Coronary artery (tissue), 2 donors: ENCODE results near the gene ZIC2.
"Not testable (repeated sequence)": the region's sequence is repeated elsewhere in the genome, so short reads cannot be mapped to it uniquely, and the experiment has no call there.

Experiments
- DNase-seq: peaks from one replicate; pipeline ENCODE4 v3.0.0-alpha.2; 2017; ENCODE audit warnings: low spot score
- H3K27ac ChIP-seq, 2 donors: fragments of 200-600 bp; sonication (generic); one replicate each; pipeline ENCODE4 v1.5.1; 2016 to 2019
- H3K4me3 ChIP-seq: fragments of 200-600 bp; sonication (generic); 2 replicates; pipeline ENCODE4 v1.5.1; 2016; ENCODE audit warnings: mild to moderate bottlenecking, moderate library complexity
- CTCF ChIP-seq: fragments of 200-600 bp; sonication (generic); IDR thresholded peaks from one replicate; pipeline ENCODE4 v1.5.1; 2019; ENCODE audit warnings: antibody characterized with exemption

The ZIC2 gene

DNA sequence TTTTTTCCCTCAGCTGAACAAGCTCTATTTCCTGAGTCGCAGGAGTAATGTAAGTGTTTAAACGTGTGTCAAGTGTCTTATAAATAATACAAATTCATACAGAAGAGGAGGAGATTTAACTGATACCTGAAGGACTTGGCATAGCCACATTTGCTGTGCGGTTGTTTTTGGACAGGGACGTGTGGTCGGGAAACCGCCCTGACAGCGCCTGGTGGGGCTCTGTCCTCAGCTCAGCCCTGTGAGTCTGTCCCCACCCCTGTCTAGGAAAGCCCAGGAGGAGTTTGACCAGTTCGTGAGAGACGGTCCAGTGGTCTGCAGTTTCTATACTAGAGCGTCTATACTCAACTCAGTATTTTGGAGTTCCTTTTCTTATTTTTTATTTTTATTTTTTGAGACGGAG is 16.7 kb downstream of the ZIC2 start:
- TF ChIP-seq CTCF = no peak
- DNase-seq = no peak
- H3K27ac ChIP-seq = no peak overlapping the region
- no peak overlapping the region for H3K4me3 ChIP-seq

- DNase-seq = no peak
- TF ChIP-seq CTCF = no peak
- Histone ChIP-seq H3K4me3 (no peak overlapping the region), H3K27ac (no peak overlapping the region)
These were observed 33.0 kb downstream of the ZIC2 start for GRCh38 chr13:100014621-100015020.

- no peak overlapping the region for H3K4me3 ChIP-seq
- DNase-seq = no peak
- TF ChIP-seq CTCF = no peak
These were observed 38.3 kb downstream of the ZIC2 start for GRCh38 chr13:100019780-100020356.

DNA sequence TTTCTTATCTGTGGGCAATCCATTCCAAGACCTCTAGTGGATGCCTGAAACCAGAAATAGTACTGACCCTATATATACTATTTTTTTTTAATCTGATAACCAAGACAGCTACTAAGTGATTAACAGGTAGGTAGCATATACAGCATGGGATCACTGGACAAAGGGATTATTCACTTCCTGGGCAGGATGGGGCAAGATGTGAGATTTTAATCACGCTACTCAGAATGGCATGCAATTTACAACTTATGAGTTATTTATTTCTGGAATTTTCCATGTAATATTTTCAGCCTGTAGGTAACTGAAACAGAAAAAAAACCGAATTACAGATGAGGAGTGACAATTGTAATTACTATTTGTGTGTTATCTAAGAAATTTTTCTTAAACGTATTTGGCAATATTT is 41.2 kb downstream of the ZIC2 start:
- no peak for TF ChIP-seq CTCF
- no peak overlapping the region for H3K4me3 ChIP-seq
- H3K27ac ChIP-seq = no peak overlapping the region

More at GRCh38 chr13:100019780-100020356, 38.3 kb downstream of the ZIC2 start:
- no peak overlapping the region for H3K27ac ChIP-seq

DNA sequence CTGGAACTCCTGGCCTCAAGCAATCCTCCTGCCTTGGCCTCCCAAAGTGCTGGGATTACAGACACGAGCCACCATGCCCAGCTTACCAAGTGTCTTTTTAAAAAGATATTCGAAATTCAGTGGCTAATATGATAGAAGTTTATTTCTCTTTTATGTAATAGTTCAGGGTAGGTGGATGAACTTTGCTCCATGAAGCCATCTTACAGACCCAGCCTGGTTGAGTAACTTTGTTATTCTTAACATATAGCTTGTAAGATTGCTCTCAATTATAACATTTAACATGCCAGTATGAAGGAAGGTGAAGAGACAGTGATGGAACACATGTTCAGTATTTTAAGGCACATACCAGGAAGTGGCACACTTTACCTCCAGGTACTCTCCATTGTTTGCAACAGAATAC is 42.4 kb downstream of the ZIC2 start:
- H3K27ac ChIP-seq = no peak overlapping the region
- no peak for TF ChIP-seq CTCF
- DNase-seq = no peak
- no peak overlapping the region for H3K4me3 ChIP-seq

More for the DNA sequence above, 41.2 kb downstream of the ZIC2 start:
- DNase-seq = no peak

- TF ChIP-seq CTCF = no peak
- Histone ChIP-seq H3K27ac (no peak overlapping the region), H3K4me3 (no peak overlapping the region)
- no peak for DNase-seq
These were observed 48.3 kb downstream of the ZIC2 start for GRCh38 chr13:100029933-100030332.

GRCh38 chr13:100032642-100033041 is 51.1 kb downstream of the ZIC2 start:
- not testable (repeated sequence) for H3K27ac ChIP-seq, H3K4me3 ChIP-seq

GRCh38 chr13:100035936-100036335 is 54.4 kb downstream of the ZIC2 start:
- TF ChIP-seq CTCF = no peak
- H3K4me3 ChIP-seq = no peak overlapping the region
- DNase-seq = no peak
- H3K27ac ChIP-seq = no peak overlapping the region

More at GRCh38 chr13:100032642-100033041, 51.1 kb downstream of the ZIC2 start:
- DNase-seq = not testable (repeated sequence)
